HG03097 (cell line): Measurements from ENCODE around the gene THBS3.
"Not testable (repeated sequence)": the region's sequence is repeated elsewhere in the genome, so short reads cannot be mapped to it uniquely, and the experiment has no call there.

Experiments used
- ATAC-seq: cut with Tn5 transposase; IDR thresholded peaks from one replicate; pipeline ENCODE4 v1.9.1; 2021; ENCODE audit not compliant: unreplicated experiment, low FRiP score

The THBS3 gene

DNA sequence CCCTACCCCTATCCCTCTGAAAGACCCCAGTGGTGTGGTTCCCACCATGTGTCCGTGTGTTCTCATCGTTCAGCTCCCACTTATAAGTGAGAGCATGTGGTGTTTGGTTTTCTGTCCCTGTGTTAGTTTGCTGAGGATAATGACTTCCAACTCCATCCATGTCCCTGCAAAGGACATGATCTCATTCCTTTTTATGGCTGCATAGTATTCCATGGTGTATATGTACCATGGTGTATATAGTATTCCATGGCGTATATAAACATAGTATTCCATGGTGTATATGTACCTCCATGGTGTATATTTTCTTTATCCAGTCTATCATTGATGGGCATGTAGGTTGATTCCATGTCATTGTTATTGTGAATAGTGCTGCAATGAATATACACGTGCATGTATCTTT lies 43.9 kb downstream of the THBS3 start:
- ATAC-seq, result not testable (repeated sequence)

DNA sequence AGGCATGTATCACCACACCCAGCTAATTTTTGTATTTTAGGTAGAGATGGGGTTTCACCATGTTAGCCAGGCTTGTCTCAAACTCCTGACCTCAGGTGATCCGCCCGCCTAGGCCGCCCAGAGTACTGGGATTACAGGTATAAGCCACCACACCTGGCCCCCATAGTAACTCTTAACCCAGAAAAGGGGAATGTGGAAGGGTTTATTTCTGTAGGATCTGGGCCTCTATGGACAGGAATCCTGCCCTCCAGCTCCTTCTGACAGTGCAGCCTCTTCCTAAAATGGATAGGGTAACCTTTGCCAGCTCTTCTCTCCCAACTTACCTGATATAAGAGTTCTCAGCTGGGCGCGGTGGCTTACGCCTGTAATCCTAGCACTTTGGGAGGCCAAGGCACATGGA lies 45.1 kb downstream of the THBS3 start:
- ATAC-seq, result not testable (repeated sequence)

DNA sequence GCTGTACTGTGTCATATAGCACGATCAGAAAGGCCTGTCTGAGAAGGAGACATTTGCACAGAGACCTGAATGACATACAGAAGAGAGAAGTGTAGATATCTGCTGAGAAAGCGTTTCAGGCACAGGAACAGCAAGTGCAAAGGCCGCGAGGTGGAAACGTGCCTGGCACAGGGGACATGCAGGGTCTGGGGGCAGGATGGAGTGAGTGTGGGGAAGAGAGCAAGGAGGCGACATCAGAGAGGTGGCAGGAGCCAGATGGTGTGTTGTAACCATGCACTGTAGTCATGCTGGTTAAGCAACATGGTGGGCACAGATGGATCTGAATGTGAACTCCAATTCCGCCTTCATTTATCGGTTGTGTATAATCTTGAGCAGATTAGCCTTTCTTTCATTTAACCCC lies 47.6 kb downstream of the THBS3 start:
- no peak for ATAC-seq

DNA sequence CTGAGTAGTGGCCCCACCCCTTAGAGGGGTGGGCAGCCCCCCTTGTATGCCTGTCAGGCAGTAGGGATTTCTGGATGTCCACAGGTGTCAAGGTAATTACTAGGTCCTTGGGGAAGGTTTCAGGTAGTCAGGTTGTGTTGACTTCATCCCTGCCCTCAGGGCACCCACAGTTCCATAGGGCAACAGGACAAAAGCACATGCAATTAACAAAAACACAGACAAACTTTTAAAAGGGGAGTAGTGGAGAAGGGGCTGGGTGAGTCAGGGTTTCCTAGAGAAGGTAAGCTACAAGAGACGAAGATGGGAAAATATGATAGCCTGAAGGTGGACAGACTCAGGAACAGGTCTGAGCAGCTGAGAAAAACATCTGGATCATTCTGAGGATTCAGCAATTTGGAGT lies 48.7 kb downstream of the THBS3 start:
- ATAC-seq, result no peak

DNA sequence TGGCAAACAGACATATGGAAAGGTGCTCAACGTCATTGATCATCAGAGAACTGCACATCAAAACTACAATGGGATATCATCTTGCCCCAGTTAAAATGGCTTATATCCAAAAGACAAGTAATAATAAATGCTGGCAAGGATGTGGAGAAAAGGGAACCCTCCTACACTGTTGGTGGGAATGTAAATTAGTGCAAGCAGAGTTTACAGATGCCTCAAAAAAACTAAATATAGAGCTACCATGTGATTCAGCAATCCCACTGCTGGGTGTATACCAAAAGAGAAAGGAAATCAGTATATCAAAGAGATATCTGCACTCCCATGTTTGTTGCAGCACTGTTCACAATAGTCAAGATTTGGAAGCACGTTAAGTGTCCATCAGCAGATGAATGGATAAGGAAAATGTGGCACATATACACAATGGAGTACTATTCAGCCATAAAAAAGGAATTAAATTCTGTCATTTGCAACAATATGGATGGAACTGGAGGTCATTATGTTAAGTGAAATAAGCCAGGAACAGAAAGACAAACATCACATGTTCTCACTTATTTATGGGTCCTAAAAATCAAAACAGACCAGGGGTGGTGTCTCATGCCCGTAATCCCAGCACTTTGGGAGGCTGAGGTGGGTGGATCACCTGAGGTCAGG lies 51.6 kb downstream of the THBS3 start:
- ATAC-seq, result not testable (repeated sequence)
